H9 (cell line): ENCODE data around the gene PITPNM1. TPM values are rescaled to one million over a fixed set of nuclear protein-coding genes. Genes with fewer than 3 reads are reported as not detected.

ENCODE experiments used
- DNase-seq: peaks from one replicate; pipeline ENCODE4 v3.0.0-alpha.2; 2017
- H2AFZ ChIP-seq: one replicate; pipeline ENCODE4 v1.6.1; 2013; ENCODE audit warnings: mild to moderate bottlenecking, low read length, control low read depth, moderate library complexity
- H2AK5ac ChIP-seq: 2 replicates; pipeline ENCODE4 v1.6.1; 2013; ENCODE audit warnings: low read length, control low read depth, mixed read lengths; ENCODE audit not compliant: insufficient read length
- H2BK120ac ChIP-seq: one replicate; pipeline ENCODE4 v1.6.1; 2013; ENCODE audit warnings: low read depth, mild to moderate bottlenecking, low read length, control low read depth, inconsistent platforms; ENCODE audit not compliant: poor library complexity, severe bottlenecking
- H2BK12ac ChIP-seq: 2 replicates; pipeline ENCODE4 v1.6.1; 2013; ENCODE audit warnings: low read length, control low read depth, mixed read lengths, low read depth; ENCODE audit not compliant: insufficient read length
- H2BK15ac ChIP-seq: 2 replicates; pipeline ENCODE4 v1.6.1; 2013; ENCODE audit warnings: low read depth, low read length, control low read depth
- H2BK20ac ChIP-seq: one replicate; pipeline ENCODE4 v1.6.1; 2013; ENCODE audit warnings: low read depth, mild to moderate bottlenecking, low read length, control low read depth, inconsistent platforms; ENCODE audit not compliant: poor library complexity, severe bottlenecking
- H2BK5ac ChIP-seq: 2 replicates; pipeline ENCODE4 v1.6.1; 2013; ENCODE audit warnings: low read length, control low read depth, mixed read lengths; ENCODE audit not compliant: insufficient read length
- H3K14ac ChIP-seq: 2 replicates; pipeline ENCODE4 v1.6.1; 2013; ENCODE audit warnings: low read length, control low read depth; ENCODE audit not compliant: insufficient read depth
- H3K18ac ChIP-seq: 2 replicates; pipeline ENCODE4 v1.6.1; 2013; ENCODE audit warnings: low read depth, mild to moderate bottlenecking, mixed read lengths, low read length, control low read depth; ENCODE audit not compliant: insufficient read length
- H3K23ac ChIP-seq: 2 replicates; pipeline ENCODE4 v1.6.1; 2013; ENCODE audit warnings: low read length, control low read depth, mixed read lengths, low read depth; ENCODE audit not compliant: insufficient read length
- H3K23me2 ChIP-seq: 2 replicates; pipeline ENCODE4 v1.6.1; 2013; ENCODE audit warnings: low read depth, mild to moderate bottlenecking, mixed read lengths, low read length, control low read depth; ENCODE audit not compliant: insufficient read length, poor library complexity, severe bottlenecking
- H3K27ac ChIP-seq: 2 replicates; pipeline ENCODE4 v1.5.1; 2013; ENCODE audit warnings: low read length, control low read depth, mixed read lengths, low read depth; ENCODE audit not compliant: insufficient read length
- H3K27me3 ChIP-seq: 2 replicates; pipeline ENCODE4 v1.6.1; 2013; ENCODE audit warnings: low read length, control low read depth, inconsistent platforms; ENCODE audit not compliant: insufficient read depth
- H3K4ac ChIP-seq: 2 replicates; pipeline ENCODE4 v1.6.1; 2013; ENCODE audit warnings: low read depth, mild to moderate bottlenecking, control low read depth, inconsistent platforms, low read length, moderate library complexity
- H3K4me1 ChIP-seq: 2 replicates; pipeline ENCODE4 v1.6.1; 2013; ENCODE audit warnings: low read length, control low read depth, inconsistent platforms; ENCODE audit not compliant: insufficient read depth
- H3K4me2 ChIP-seq: 2 replicates; pipeline ENCODE4 v1.6.1; 2013; ENCODE audit warnings: low read length, control low read depth, mixed read lengths; ENCODE audit not compliant: insufficient read length, insufficient read depth
- H3K56ac ChIP-seq: 2 replicates; pipeline ENCODE4 v1.6.1; 2013; ENCODE audit warnings: low read depth, mild to moderate bottlenecking, mixed read lengths, low read length, control low read depth; ENCODE audit not compliant: insufficient read length
- H3K79me1 ChIP-seq: 2 replicates; pipeline ENCODE4 v1.6.1; 2013; ENCODE audit warnings: low read depth, mild to moderate bottlenecking, moderate library complexity, low read length, control low read depth, inconsistent platforms; ENCODE audit not compliant: insufficient read depth, poor library complexity, severe bottlenecking
- H3K79me2 ChIP-seq: 2 replicates; pipeline ENCODE4 v1.6.1; 2013; ENCODE audit warnings: low read length, control low read depth, inconsistent platforms; ENCODE audit not compliant: insufficient read depth
- H3K9ac ChIP-seq: 2 replicates; pipeline ENCODE4 v1.6.1; 2013; ENCODE audit warnings: low read length, control low read depth, mixed read lengths; ENCODE audit not compliant: insufficient read length; ENCODE audit errors: extremely low read depth
- H3K9me3 ChIP-seq: one replicate; pipeline ENCODE4 v1.6.1; 2013; ENCODE audit warnings: low read depth, low read length, inconsistent platforms; ENCODE audit not compliant: control insufficient read depth
- H3T11ph ChIP-seq: one replicate; pipeline ENCODE4 v1.6.1; 2013; ENCODE audit warnings: mild to moderate bottlenecking, low read length, control low read depth, inconsistent platforms
- H4K20me1 ChIP-seq: one replicate; pipeline ENCODE4 v1.6.1; 2013; ENCODE audit not compliant: control insufficient read depth, insufficient read length, insufficient read depth
- H4K5ac ChIP-seq: 2 replicates; pipeline ENCODE4 v1.6.1; 2013; ENCODE audit warnings: low read depth, mild to moderate bottlenecking, mixed read lengths, low read length, control low read depth; ENCODE audit not compliant: insufficient read length
- H4K8ac ChIP-seq: replicated peaks from 2 replicates; pipeline ENCODE4 v1.6.1; 2013; ENCODE audit warnings: low read length, control low read depth, mixed read lengths, low read depth; ENCODE audit not compliant: insufficient read length
- H4K91ac ChIP-seq: 2 replicates; pipeline ENCODE4 v1.6.1; 2013; ENCODE audit warnings: low read depth, mild to moderate bottlenecking, moderate library complexity, mixed read lengths, low read length, control low read depth; ENCODE audit not compliant: insufficient read length
- H3K27ac Mint-ChIP-seq, 3 experiments: 2 replicates in 2 of 3; 3 replicates in 1 of 3; pipeline ENCODE4 v1.8.0; 2020 to 2021; ENCODE audit warnings: mixed read lengths in 3 of 3, mild to moderate bottlenecking in 1 of 3, moderate library complexity in 1 of 3
- H3K27me3 Mint-ChIP-seq: 2 replicates; pipeline ENCODE4 v1.8.0; 2021; ENCODE audit warnings: low read depth, mild to moderate bottlenecking, moderate library complexity, mixed read lengths
- H3K36me3 Mint-ChIP-seq, 3 experiments: 2 replicates in 2 of 3; 3 replicates in 1 of 3; pipeline ENCODE4 v1.8.0; 2020 to 2021; ENCODE audit warnings: low read depth in 3 of 3, mixed read lengths in 3 of 3; ENCODE audit not compliant: insufficient read depth in 1 of 3
- H3K4me1 Mint-ChIP-seq, 2 experiments: 2 replicates each; pipeline ENCODE4 v1.8.0; 2020; ENCODE audit warnings: mixed read lengths in 2 of 2
- H3K4me3 Mint-ChIP-seq, 2 experiments: 2 replicates in 1 of 2; 3 replicates in 1 of 2; pipeline ENCODE4 v1.8.0; 2020 to 2021; ENCODE audit warnings: mild to moderate bottlenecking in 2 of 2, mixed read lengths in 2 of 2, moderate library complexity in 1 of 2
- H3K9me3 Mint-ChIP-seq, 2 experiments: 2 replicates in 1 of 2; 3 replicates in 1 of 2; pipeline ENCODE4 v1.8.0; 2020; ENCODE audit warnings: mild to moderate bottlenecking in 2 of 2, mixed read lengths in 2 of 2, moderate library complexity in 1 of 2
- CTCF ChIP-seq: fragments of 200-600 bp; sonication (generic); conservative IDR thresholded peaks from 3 replicates; pipeline ENCODE4 v1.8.0; 2021; ENCODE audit warnings: antibody characterized with exemption, mild to moderate bottlenecking
- WGBS: extraction: QIAGEN DNeasy Blood & Tissue Kit; methylation state at CpG from one replicate; pipeline ENCODE4 v1.1.7; 2013; ENCODE audit warnings: missing lambda C conversion rate, low lambda C conversion rate, mixed read lengths; ENCODE audit not compliant: insufficient read length; ENCODE audit errors: extremely low coverage; 5-methylcytosine and 5-hydroxymethylcytosine counted together
- total RNA-seq: library from RNA; stranded (reverse); gene quantifications from 2 replicates; pipeline ENCODE4 v1.2.1, GENCODE V29; 2021

PITPNM1 gene
- total RNA-seq, 1 experiment from 2014 or later = 43.5 TPM

- Histone ChIP-seq H2BK20ac (no peak overlapping the region), H3K18ac (no peak overlapping the region), H2BK120ac (no peak overlapping the region), H4K20me1 (no peaks in the 10 kb centered on the region), H3K27me3 (no peaks in the 10 kb centered on the region), H3K27ac (no peak overlapping the region), H3K23me2 (no peaks in the 10 kb centered on the region), H3K23ac (no peak overlapping the region), H3K56ac (no peak overlapping the region), H4K91ac (no peak overlapping the region), H3K9me3 (no peaks in the 10 kb centered on the region), H2AFZ (no peak overlapping the region), H3K79me1 (no peaks in the 10 kb centered on the region), H3K4me2 (no peak overlapping the region), H3K4me1 (no peaks in the 10 kb centered on the region), H4K5ac (no peak overlapping the region), H3K79me2 (no peaks in the 10 kb centered on the region), H2AK5ac (no peak overlapping the region), H2BK5ac (no peak overlapping the region), H4K8ac (no peak overlapping the region), H3K14ac (no peak overlapping the region), H3K4ac (no peak overlapping the region), H3T11ph (no peak overlapping the region), H2BK12ac (no peak overlapping the region), H2BK15ac (no peak overlapping the region), H3K9ac (no peak overlapping the region)
- Mint-ChIP-seq H3K9me3 (no peaks in the 10 kb centered on the region), H3K27ac (0 out of 7 replicates have a peak overlapping the region, but pooled peaks of 1 of the 3 experiments have one; percentile 32), H3K4me3 (no peak overlapping the region), H3K36me3 (peaks cover under 1 to 26% (median 6%) of the 10 kb centered on the region in 3 experiments; a peak in 6 of 7 replicates), H3K27me3 (no peaks in the 10 kb centered on the region), H3K4me1 (no peaks in the 10 kb centered on the region)
- no peak for DNase-seq
- no peak for TF ChIP-seq CTCF
- no CpG with 5 or more reads among the region's 16 CpGs for WGBS
These were observed 9.7 kb downstream of the PITPNM1 start for GRCh38 chr11:67495234-67496005.
